IPS DF 4.7 (cell line): ENCODE data around the gene PCMT1.
"Not testable (repeated sequence)": the region's sequence is repeated elsewhere in the genome, so short reads cannot be mapped to it uniquely, and the experiment has no call there.

ENCODE experiments used
- DNase-seq: peaks from one replicate; pipeline ENCODE4 v3.0.0-alpha.2; 2013; ENCODE audit warnings: low spot score; ENCODE audit errors: extremely low read depth

PCMT1 gene

DNA sequence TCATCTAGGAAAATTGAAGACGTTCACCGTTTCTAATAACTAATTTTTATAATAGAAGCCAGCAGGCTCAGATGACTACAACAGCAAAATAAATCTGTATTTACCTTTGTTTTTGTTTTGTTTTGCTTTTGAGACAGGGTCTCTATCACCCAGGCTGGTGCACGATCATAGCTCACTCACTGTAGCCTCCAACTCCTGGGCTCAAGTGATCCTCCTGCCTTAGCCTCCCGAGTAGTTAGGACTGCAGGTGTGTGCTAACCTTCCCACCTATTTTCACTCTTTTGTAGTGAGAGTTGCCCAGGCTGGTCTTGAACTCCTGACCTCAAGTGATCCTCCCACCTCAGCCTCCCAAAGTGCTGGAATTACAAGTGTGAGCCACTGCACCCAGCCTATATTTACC lies 104.5 kb downstream of the PCMT1 start:
- not testable (repeated sequence) for DNase-seq

- DNase-seq: no peak
Observed at GRCh38 chr6:149854532-149854931, 105.0 kb downstream of the PCMT1 start.

DNA sequence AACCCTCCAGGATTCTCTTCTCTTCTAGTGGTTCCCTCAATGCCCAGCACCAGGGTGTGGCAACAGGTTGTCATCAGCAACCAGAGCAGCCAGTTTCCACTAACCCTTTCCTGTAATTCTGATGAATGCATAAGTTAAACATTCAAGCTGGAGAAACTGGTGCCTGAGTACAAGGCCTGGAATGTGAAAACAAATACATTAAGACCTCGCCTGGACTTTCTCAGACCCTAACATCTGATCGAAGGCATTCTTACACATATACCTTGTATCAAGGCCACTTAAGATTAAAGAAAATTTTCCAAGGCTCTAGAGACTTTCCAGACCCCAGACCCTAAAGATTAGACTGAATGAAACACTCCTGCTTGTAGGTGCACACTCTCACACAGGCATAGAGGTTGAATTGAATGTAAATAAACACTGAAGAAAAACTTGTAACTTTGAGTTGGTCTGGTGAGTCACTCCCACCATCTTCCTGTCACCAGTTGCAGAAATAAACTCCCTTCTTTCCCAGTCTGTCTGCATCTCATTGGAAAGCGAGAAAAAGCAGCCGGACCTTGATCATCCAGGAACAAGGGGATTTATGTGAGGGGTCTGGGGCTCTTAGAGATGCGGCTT lies 105.6 kb downstream of the PCMT1 start:
- DNase-seq: no peak

- DNase-seq: no peak
Observed at GRCh38 chr6:149855741-149856140, 106.2 kb downstream of the PCMT1 start.

- no peak for DNase-seq
Observed at GRCh38 chr6:149856256-149856994, 106.9 kb downstream of the PCMT1 start.

DNA sequence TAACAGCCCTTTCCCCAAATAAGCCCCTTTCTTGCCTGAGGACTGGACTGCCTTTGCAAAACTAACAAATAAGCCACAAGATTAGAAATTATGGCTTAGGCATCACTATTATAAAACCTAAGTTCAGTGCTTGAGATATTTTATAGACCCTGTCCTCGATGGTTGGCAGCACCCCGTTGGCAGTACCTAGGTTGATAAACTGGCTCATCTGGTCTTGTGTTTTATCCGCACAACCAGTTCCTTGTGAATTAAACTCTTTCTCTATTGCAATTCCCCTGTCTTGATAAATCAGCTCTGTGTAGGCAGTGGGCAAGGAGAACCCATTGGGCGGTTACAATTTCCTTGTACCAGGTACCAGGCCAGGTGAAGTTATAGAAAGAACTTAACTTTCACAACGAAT lies 108.0 kb downstream of the PCMT1 start:
- no peak for DNase-seq

DNA sequence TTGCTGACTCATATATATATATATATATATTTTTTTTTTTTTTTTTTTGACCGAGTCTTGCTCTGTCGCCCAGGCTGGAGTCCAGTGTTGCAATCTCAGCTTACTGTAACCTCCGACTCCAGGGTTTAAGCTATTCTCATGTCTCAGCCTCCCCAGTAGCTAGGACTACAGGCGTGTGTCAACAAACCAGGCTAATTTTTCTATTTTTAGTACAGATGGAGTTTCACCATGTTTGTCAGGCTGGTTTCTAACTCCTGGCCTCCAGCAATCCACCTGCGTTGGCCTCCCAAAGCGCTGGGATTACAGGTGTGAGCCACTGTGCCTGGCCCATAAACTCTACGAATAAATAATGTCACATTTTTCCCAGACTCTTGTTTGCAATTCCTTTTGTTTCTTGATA lies 109.8 kb downstream of the PCMT1 start:
- DNase-seq: no peak

- DNase-seq: no peak
Observed at GRCh38 chr6:149859938-149860337, 110.4 kb downstream of the PCMT1 start.

- DNase-seq: no peak
Observed at GRCh38 chr6:149860513-149860833, 110.9 kb downstream of the PCMT1 start.
